OCI-LY3 (cell line): ENCODE results near the gene TMPRSS13.

ENCODE experiments used
- CTCF ChIP-seq: fragments of 200-600, 300-600 bp; sonication (generic); IDR thresholded peaks from 2 replicates; pipeline ENCODE4 v1.5.1; 2014; ENCODE audit warnings: antibody characterized with exemption, low read length, low read depth
- EZH2phosphoT487 ChIP-seq: fragments of 200-600 bp; shearing (Covaris generic); IDR thresholded peaks from 2 replicates; pipeline ENCODE4 v1.6.1; 2018; ENCODE audit warnings: antibody characterized with exemption, mixed run types, low read depth

GRCh38 chr11:117936973-117937372 is 7.8 kb upstream of the TMPRSS13 start:
- TF ChIP-seq CTCF (no peak), EZH2phosphoT487 (no peak)
